SKM-1 (cell line): Measurements from ENCODE around the gene MYADML2.

Experiments
- DNase-seq: peaks from one replicate; lab custom pipeline; 2025; ENCODE audit not compliant: unreplicated experiment; lab: John Stamatoyannopoulos, UW

Gene MYADML2

DNA sequence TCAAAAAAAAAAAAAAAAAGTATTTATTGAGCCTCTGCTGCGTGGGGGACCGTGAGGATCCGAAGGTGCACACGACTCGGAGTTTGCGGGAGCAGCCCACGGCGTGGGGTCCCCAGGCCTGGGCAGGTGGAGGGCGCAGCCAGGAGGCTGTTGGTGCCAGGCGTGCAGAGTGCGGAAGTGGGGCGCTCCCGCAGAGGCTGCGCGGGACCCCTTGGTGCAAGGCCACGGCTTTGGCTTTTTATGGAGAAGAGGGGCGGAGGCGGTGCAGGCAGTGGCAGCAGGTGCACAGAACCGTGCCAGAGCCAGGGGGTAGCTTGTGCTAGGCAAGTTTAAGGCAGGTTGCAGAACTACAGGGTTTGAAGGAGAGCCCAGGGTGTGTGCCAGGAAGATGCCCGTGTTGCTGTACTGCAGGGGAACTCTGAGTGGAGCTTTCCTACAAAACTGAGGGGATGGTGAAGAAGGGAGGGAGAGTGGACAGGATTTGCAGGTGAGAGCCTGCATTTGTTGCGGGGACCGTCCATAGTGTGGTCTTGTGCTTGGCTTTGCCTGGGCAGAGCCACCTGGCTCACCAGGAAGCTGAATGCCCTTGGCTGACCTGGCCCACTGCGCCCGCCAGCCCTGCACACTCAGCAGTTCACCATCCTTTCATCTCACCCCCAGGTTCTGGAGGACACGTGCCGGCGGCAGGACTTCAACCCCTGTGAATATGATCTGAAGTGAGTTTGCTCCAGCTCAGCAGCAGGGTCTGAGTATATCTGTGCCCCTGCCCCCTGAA, 31.7 kb upstream of the MYADML2 start:
- DNase-seq: no peak

DNA sequence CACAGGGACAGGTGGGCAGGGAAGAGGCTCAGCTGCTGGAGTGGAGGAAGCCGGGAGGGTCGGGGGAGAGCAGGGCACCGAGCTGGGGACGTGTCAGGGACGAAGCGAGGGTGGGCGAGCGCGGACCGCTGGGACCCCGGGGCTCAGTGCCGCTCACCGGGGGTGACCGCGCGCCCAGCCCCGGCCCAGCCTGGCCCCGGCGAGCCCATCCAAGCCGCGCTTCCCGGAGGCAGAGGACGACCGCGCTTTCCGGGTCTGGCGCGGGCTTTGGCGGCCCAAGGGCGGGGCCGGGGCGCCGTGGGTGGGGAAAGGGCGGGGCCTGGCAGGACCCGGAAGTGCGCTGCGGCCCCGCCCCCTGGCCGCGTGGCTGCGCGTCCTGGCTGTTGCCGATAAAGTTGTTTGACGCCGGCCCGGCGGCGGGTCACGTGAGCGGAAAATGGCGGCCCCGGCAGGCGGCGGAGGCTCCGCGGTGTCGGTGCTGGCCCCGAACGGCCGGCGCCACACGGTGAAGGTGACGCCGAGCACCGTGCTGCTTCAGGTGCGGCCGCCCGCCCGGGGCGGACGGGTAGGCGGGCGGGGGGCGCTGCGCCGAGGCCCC, 30.3 kb upstream of the MYADML2 start, which contains the start of gene ASPSCR1:
ASPSCR1 (plus strand) TSS at position 419 of the 598 bp plus-strand sequence; CDS start at position 437, 18 bp downstream.
- DNase-seq: peak; percentile 64

DNA sequence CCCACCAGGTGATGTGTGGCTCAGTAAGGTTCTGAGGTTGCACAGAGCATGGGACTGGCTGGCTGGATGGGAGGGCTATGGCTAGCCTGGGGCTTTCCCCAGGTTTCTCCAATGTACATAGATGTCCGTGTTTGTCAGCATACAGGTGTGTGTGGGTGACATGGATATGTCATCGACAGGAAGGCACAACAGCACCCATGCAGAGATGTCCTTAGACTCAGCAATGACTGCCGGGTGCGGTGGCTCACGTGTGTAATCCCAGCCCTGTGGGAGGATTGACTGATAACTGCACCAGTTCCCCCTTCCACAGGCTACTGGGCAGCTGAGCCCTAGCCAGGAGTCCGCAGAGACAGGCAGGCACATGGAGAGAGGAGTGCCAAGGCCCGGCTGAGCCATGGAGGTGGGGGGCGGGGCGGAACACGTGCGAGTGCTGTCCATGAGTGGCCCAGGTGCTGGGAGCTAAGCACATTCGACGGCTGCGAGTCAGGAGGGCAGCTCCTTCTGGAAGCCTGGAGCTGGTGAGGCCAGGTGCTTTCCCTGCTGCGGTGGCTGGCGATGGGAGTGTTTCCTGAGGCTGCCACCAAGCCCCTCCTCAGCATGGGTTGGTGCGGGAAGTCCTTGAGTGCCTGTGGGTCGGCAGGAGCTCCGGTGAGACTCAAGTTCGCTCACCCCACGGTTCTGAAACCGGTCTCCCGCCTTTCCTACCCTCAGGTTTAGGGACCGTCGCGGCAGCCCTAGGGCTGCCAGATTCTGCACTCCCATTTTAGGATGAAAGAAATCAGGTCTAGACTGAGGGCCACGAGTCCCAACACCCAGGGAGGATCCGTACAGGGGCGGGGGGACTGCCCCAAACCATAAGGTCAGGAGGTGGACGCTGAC, 29.5 kb upstream of the MYADML2 start:
- no peak for DNase-seq

DNA sequence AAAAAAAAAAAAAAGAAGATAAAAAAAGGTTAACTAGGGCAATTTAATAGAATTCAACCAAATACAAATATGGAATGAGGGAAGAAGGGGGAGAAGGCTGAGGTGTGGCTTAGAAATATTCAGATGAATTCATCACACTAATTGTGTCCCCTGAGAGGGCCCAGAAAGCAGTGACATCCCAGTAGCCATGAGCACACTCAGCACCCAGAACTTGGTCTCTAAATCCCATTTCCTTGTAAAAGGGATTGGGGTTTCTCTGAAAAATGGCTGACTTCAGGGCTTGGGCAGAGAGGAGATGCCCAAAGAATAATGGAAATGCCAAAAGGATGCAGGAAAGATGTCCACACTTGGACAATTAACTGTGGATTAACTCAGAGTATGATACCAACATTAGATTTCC, 26.4 kb upstream of the MYADML2 start:
- no peak for DNase-seq

DNA sequence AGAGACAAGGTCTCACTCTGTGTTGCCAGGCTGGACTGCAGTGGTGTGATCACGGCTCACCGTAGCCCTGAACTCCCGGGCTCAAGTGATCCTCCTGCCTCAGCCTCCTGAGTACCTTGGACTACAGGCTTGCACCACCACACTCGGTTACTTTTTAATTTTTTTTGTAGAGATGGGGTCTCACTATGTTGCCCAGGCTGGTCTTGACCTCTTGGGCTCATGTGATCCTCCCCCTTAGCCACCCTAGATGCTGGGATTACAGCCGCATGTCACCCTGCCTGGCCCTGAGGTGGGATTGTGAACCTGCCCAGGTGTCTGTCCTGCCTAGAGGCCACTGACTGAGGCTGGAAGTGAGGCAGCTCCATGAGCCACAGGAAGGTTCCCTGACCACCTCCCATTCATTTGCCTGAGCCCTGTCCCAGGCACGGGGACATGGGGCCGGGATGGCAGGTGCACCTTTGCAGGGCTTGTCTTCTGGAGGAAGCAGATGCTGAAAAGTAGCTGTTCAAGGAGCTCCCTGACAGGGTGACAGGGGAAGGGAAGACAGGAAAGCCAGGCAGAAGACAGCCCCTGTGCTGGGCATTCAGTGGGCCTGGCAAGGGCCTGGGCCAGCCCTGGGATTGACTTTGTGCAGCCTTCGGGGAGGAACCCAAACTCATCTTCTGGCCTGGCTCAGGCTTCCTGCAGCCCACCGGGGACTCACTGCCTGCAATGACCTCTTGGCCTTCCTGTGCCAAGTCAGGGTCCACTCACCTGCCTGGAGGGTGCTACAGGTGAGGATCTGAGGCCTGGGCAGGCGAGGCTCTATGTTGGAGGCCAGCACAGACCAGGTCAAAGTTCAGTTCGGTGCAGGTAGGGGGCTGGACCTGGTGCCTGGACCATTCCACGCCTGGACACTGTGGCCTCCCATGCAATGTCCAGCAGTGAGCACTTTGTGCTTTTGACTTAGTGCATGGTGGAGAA, 22.1 kb upstream of the MYADML2 start:
- DNase-seq: no peak

DNA sequence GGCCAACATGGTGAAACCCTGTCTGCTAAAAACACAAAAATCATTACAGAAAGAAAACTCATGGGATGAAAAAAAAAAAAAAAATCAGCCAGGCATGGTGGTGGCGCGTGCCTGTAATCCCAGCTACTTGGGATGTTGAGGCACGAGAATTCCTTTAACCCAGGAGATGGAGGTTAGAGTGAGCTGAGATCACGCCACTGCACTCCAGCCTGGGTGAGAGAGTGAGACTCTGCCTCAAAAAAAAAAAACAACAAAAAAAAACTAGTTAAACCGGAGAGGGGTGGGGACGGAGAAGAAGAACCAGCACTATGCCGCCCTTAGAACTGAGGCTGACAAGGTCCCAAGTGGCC, 21.3 kb upstream of the MYADML2 start:
- no peak for DNase-seq

DNA sequence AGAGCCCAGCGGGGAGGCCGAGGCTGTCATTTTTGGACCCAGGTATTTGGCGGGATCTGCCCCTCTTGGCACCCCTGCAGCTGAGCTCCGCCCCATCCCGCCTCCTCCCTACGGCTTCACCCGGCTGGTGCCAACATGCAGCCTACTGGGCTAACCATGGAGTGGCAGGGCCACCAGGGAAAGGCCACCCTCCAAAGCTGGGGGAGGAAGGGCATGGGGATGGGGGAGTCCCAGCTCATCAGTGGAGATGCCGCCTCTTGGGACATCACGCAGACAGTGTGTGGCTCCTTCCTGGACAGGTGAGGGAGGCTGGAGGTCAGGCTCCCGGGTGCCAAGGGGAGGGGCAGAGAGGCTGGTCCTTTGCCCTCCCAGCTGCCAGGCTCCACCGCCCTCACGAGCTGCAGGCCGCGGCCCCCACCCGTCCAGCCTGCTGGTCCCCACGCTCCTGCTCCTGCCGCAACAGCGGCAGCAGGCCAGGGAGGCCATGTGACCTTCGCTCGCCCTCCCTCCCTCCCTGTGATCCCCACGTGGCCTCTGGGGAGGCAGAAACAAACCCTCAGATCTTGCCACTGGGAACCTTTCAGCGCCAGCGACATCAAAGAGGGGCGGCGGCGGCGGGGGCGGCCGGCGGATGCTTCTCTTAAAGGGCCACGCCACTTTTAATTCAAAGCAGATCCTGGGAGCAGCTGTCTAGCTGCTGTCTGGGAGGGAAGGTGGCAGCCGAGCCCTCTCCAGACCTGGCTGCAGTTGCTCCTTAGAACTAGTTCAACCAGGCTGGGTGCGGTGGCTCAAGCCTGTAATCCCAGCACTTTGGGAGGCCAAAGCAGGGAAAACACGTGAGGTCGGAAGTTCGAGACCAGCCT, 20.7 kb upstream of the MYADML2 start:
- no peak for DNase-seq

DNA sequence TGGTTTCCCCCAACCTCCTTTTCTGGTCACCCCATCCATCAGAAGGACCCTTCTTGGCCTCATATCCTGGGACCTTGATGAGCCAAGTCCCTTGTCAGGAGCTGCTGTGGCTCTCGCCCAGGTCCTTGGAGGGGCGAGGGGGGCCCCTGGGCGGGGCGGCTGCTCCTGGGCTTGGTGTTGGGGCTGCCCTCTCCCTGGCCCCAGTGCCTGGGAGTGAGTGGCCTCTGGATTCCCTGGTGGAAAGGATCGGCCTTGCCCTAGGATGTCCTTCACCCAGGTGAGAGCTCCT, 20.2 kb upstream of the MYADML2 start:
- DNase-seq: no peak

DNA sequence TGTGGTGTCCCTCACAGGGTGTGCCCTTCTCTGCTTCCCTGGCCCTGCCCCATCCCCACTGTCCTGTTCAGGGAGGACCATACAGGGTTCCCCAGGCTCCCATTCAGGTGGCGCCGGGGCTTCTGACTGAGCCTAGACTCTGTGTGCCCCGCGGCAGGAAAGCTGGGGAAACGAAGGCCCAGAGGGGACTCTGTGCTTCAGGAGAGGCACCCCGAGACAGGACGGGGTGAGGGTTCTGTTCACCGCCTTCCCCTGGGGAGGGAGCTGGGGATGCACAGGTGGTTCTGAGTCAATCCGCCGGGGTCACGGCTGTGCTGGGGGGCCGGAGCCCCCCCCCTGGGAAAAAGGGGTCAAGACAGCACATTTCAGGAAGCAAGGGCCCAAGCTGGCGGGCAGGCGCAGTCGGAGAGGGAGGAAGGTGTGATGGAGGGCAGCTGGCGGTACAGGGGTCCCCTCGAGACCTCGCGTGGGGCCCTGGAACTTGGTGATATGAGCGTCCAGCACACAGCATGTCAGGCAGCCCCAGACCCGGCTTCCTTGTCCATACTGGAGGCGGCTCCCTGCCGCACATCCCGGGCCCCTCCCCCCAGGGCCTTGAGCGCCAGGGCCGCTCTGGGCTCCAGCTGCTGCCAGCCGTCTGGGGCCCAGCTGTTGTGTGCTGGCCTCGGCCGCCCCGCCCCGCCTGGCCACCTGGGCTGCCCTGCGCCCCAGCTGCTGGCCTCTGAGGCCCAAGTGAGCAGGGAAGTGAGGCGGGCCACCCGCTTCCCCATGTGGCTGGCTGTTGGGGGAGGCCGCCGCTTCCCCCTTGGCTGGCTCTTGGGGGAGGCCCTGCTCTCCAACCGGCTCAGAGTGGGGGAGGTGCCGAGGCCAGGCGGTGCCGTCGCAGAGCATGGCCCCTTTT, 19.6 kb upstream of the MYADML2 start:
- no peak for DNase-seq

DNA sequence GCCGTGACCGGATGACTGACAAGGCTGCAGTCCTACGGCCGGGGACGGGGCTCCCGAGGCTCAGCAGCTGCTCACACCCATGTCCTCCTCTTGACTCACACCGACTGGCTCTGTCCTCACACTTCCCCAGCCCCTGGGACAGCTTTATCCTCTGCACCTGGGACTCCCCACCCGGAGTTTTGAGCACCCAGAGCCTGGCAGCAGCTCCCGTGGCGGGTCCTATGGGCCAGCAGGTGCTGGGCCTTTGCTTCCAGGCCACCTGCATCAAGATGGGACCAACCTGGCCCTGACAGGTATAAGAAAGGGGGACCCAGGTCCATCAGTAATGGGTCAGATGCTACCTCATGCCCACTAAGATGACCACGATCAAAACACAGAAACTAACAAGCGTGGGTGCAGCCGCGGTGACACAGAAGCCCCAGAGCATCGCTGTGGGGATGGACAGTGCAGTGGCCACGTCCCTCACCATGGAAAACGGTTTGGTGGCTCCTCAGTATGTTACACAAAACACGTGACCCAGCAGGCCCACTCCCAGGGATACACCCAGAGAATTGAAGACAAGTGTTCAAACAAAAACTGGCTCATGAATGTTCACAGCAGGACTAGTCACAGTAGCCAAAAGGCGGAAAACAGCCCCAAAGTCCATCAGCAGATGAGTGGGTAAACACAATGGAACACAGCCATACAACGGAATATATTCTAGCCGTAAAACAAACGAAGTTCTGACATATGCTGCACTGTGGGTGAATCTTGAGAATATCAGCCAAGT, 17.2 kb upstream of the MYADML2 start:
- no peak for DNase-seq

DNA sequence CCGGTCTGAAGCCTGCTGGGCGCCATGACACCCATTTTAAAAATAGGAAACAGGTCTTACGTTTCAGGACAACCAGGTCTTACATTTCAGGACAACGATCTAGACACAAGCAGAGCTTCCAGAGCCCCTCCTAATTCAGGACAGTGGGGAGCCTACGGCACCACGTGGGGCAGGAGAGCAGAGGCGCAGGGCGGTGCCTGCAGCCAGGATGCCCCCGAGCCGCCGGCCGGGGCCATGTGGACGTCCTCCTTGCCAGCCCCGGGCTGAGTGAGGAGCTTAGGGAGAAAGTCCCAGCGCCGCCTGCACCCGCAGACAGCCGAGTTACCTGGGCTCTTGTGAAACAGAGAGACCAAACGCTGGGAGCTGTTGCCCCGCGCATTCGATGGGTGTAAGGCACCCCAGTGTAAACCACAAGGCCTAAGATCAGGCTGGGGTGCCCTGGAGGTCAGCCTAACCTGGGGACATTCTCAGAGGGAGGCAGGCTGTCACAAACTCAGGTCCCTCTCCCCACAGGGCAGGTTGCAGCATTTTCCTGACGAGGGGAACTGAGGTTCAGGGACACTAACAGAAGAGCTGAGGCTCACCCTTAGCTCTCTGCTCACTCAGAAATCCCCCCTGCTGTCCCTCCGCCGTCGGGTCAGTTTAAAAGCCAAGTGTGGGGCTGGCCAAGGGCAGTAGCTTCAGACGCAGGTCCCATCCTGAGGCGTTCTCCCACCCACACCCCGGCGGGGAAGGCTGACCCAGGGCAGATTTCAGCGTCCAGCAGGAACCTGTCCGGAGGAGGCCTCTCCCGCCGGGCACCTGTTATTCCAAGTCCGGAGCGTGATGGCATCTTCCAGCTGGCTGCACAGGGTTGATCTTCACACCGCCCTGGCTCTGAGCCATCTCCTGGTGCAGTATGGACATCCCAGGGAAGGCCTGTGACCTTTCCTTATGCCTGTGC, 15.7 kb upstream of the MYADML2 start:
- DNase-seq: no peak

DNA sequence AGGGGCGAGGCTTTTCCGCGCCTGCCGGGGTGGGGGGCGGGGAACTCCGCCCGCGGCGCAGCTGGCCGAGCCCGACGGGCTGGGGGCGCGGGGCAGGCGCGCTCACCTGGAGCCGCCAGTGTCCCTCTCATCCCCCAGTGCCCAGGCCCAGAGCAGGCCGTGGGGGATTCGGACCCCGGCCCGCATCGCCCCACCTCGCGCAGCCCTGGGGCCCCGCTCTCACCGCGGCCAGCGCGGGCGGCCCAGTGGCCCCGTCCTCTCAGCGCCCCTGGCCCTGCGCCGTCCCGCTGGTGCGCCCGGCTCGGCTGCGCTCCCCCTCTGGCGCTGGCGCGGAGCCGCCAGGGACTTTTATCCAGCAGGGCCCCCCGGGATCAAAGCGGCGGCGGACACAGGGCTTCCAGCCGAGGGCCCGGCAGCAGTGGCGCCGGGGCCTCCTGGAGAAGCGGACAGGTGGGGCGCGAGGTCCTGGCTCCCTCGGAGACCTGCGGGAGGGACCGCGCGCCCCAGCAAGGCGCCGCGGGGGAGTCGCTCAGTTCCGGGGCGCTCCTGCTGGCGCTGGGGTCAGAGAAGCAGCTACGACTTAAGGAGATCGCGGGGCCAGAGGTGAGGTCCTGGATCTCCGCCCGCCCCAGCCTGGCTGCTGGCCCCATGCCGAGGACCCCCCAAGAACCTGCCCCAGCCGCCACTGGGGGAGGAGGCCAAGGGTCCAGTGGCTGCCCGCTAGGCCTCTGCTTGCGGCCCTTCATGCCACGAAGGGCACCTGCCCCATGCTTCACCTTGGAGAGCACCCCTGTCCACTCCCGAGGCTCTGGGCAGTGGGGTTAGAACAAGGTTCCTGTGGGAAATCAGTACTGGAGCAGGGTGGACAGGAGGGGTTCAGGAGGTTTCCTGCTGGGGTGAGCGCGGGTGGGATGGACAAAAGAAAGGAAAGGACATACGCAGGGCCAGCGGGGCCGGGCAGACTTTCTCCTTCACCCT, 14.8 kb upstream of the MYADML2 start:
- no peak for DNase-seq

DNA sequence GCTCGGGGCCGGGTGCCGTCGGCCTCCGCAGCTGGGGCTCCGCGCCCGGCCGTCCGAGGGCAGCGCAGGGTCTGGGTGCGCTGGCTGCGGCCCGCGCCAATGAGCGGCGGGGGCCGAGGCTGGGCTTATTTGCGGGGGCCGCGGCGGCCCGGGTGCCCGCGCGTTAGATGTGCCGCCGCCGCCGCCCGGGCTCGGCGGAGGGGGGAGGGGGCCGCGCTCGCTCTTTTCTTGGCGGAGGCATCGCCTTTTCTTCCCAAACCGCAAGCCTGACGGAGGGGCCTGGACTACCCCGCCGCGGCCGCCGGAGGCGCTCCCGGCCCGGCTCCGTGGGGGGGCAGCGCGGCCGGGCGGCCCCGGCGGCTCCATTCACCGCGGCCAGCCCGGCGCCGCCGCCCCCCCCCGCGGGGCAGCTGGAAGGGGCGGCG, 14.1 kb upstream of the MYADML2 start, which contains the start of gene NOTUM:
NOTUM (minus strand) TSS at position 101 of the 425 bp plus-strand sequence. CDS start 278 bp downstream, outside the sequence.
- no peak for DNase-seq

DNA sequence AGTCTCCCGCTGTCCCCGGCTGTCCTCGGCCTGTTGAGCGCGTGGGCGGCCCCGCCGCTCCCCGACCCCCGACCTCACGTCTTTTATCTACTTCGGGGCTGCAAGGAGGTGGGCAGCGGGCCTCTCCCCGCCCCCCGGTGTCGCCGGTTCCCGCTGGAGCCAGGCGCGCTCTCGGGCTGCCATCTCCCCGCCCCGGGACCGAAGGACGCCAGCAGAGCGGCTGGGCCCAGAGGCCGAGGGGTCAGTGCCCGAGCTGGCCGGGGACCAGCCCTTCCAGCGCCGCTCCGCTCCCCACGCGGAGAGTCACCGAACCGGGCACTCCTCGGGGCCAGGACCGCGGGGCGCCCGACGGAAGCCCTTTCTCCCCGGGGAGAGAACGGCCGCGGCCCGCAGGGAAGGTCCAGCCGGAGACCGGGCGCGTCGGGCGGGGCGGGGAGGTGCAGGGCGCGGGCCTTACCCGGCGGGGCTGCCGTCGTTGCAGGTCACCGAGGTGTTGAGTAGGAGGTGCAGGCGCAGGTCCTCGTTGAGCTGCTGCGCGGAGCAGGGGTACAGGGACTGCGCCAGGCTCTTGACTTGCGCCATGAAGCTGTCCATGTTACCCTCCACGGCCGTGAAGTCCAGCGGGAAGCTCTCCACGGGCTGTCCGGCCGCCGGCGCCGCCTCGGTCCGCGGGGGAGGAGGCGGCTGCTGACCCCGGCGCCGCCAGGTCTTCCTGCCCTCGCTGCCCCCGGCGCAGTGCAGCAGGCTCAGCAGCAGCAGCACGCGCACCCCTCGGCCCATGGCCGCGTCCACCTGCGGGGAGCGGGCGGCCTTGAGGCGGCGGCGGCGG, 13.3 kb upstream of the MYADML2 start:
- DNase-seq: no peak
